Bone marrow (tissue), 2 donors: ENCODE results near the gene NUSAP1.
"Not testable (repeated sequence)": the region's sequence is repeated elsewhere in the genome, so short reads cannot be mapped to it uniquely, and the experiment has no call there.

ENCODE experiments used
- DNase-seq, 2 donors: peaks; one replicate each; lab custom pipeline; 2025; lab: John Stamatoyannopoulos, UW

The NUSAP1 gene, protein sequence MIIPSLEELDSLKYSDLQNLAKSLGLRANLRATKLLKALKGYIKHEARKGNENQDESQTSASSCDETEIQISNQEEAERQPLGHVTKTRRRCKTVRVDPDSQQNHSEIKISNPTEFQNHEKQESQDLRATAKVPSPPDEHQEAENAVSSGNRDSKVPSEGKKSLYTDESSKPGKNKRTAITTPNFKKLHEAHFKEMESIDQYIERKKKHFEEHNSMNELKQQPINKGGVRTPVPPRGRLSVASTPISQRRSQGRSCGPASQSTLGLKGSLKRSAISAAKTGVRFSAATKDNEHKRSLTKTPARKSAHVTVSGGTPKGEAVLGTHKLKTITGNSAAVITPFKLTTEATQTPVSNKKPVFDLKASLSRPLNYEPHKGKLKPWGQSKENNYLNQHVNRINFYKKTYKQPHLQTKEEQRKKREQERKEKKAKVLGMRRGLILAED

DNA sequence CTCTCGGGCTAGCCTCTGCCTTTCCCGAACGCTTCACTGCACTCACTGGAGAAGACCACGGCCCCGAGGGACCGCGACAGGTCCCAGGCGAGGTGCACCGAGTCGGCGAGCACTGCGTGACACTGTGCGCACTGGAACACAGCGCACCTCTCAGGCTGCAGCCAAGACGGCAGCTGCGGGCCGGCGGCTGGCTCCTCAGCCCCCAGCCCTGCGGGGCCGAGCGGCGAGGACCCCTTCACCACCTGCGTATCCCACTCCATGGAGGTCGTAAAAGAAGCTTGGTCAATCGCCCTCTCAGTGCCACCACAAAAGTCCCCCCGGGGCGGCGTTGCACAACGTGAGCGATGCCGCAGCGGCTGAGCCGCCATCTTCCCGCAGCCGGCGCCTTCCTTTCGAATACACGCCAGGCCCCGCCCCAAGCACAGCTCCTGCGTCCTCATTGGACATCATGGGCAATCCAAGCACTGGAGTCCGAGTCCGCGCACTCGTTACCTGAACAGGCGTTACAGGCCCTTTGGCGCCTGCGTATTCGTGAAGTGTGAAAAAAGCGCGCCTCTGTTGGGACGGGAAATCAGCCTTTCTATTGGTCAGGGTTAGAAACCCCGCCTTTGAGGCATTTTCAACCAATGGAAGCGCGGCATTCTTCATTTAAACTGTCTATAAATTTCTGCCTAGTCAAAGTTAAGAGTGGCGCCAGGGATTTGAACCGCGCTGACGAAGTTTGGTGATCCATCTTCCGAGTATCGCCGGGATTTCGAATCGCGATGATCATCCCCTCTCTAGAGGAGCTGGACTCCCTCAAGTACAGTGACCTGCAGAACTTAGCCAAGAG, at the start of gene NUSAP1, which contains the start of gene OIP5:
Gene NUSAP1 (plus strand): TSS at position 688 of the 832 bp plus-strand sequence. CDS start 77 bp downstream, at position 765.
Gene OIP5 (minus strand): TSS at position 398 of the 832 bp plus-strand sequence. CDS start 30 bp downstream, at position 368.
- peak; percentile 75 to 99 for DNase-seq

DNA sequence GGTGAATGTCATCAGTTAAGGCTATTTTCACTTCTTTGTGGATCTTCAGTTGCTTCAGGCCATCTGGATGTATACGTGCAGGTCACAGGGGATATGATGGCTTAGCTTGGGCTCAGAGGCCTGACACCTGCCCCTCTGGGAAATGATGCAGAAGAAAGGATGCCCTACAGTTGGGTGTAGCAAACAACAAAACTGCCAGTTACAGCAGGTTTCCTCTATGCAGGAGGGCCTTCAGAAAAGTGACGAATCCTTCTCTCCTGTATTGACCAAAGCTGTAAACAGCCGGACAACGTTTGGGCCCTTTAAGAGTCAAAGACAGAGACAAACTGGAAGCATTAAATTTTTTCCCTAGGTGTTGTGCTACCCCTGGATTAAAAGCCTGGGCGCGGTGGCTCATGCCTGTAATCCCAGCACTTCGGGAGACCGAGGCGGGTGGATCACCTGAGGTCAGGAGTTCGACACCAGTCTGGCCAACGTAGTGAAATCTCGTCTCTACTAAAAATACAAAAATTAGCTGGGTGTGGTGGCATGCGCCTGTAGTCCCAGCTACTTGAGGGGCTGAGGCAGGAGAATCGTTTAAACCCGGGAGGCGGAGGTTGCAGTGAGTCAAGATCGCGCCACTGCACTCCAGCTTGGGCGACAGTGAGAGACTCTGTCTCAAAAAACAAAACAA, 49.6 kb upstream of the NUSAP1 start:
- not testable (repeated sequence) for DNase-seq

DNA sequence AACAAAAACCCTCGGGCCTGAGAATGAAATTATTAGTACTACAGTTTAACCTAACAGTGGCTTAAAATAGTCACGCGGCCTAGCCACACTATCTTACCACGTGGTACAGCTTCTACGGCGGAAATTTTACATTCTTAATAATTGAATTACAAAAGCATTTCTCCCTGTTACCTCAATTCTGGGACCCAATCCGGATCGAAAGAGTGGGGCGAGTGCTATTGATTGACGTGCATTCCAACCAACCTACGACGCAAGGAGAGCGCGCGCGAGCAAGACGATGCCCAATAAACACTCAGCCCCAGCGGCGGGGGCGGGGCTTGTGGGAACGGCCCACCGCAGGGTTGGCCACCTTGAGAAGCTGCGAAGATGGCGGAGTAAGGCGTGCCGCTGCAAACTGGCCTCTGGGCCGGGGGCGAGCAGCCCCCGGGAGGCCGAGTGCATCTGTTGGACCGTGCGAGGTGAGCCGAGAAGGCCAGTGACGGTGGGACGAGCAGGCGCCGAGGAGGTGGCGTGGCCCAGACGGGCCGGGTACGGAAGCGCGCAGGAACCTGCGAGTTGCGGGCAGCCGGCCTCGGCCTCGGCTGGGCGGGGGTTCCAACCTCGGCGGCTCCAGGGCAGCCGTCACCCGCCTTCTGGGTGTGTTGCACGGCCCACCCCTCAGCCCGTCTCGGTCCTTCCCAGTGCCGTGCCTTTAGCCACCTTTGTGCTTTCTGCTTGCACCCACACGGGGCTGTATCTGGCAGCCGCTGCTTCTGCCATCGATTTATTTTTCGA, 48.8 kb upstream of the NUSAP1 start:
- peak; percentile 75 to 93 for DNase-seq

DNA sequence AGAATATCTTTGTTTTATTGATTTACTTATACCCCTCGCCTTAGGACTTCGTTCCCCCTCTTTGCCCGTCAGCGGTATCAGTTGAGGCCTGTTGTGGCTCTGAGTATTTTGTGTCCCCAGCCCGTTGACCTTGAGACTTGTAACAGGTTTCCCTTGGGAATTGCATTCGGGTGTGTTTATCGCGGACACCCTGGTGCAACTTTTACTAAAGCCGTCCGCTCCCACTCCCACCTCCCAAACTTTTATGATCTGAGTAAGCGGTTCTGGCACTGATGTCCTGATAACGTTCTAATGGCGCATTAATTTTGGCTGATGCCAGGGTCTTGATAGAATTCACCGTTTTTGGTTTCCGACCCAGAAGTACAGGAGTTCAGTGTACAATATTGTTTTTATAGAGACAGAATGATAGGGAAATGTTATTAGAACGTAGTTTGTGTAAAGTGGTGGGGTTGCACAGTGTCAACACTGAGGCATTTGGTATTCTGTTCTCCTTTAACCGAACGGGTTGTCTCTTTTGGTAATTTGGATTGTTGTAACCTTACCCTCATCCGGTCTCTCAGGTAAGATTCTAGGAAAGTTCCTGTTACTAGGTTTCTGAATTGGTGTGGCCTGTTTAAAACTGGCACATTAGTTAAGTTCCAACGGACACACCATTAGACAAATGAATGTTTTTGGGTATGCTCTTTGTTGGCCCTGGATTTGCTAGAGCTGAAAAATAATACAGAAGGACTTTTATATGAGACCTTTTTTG, 48.1 kb upstream of the NUSAP1 start:
- DNase-seq: no peak

- DNase-seq: no peak
These were observed 47.4 kb upstream of the NUSAP1 start for GRCh38 chr15:41285285-41285684.

DNA sequence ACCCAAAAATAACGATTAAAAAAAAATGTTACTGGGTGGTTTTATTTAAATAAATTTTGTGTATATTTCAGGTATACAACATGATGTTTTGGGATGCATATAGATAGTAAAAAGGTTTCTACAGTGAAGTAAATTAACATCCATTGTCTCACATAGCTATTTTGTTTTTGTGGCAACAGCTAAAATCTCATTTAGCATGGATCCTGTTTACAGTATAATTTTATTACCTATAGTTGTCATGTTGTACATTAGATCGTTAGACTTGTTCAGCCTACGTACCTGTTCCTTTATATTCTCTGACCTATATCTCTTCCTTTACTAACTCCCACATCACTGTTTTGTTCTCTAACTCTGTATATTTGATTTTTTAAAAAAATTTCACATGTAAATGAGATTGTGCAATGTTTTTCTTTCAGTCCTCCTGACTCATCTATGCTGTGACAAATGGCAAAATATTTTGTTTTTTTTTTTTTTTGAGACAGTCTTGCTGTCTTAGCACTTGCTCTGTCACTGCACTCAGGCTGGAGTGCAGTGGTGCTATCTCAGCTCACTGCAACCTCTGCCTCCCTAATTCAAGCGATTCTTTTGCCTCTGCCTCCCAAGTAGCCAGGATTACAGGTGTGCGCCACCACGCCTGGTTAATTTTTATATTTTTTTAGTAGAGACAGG, 45.9 kb upstream of the NUSAP1 start:
- DNase-seq: no peak

- DNase-seq: no peak
These were observed 44.2 kb upstream of the NUSAP1 start for GRCh38 chr15:41288464-41288863.

- DNase-seq: no peak
These were observed 42.7 kb upstream of the NUSAP1 start for GRCh38 chr15:41289953-41290352.

GRCh38 chr15:41291065-41291631, 41.5 kb upstream of the NUSAP1 start:
- peak in 1 of 2 donors; percentile 23 for DNase-seq

- no peak for DNase-seq
These were observed 40.2 kb upstream of the NUSAP1 start for GRCh38 chr15:41292521-41292920.

DNA sequence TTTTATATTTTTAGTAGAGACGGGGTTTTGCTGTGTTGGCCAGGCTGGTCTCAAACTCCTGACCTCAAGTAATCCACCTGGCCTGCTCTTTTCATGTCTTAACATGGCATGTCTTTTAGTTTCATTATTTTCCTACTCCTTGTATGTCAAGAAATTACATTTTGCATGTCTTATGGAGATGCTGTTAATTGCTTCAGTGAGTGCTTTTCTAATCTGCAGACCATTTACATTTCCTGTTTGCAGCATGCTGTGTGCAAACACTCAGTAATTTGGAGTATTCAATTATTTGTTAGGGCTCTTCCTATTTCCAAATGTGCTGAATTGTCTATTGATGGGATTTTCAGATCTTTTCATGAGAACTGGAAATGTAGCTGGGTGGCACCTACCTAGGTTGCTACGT, 31.5 kb upstream of the NUSAP1 start:
- not testable (repeated sequence) for DNase-seq

GRCh38 chr15:41301587-41301986, 31.1 kb upstream of the NUSAP1 start:
- no peak for DNase-seq

- DNase-seq: peak in 1 of 2 donors; percentile 30
These were observed 28.4 kb upstream of the NUSAP1 start for GRCh38 chr15:41304149-41304770.

DNA sequence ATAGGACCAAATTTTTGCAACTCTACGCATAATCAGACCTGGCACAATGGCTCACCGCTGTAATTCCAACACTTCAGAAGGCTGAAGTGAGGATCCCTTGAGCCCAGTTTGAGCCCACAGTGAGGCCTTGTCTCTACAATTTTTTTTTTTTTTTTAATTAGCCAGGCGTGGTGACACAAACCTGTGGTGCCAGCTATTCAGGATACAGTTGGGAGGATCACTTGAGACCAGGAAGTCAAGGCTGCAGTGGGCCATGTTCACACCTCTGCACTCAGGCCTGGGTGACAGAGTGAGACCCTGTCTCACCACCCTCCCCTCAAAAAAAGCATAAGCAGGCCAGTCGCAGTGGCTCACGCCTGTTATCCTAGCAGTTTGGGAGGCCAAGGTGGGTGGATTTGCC, 25.0 kb upstream of the NUSAP1 start:
- DNase-seq: no peak

- no peak for DNase-seq
These were observed 23.3 kb upstream of the NUSAP1 start for GRCh38 chr15:41309226-41309905.

DNA sequence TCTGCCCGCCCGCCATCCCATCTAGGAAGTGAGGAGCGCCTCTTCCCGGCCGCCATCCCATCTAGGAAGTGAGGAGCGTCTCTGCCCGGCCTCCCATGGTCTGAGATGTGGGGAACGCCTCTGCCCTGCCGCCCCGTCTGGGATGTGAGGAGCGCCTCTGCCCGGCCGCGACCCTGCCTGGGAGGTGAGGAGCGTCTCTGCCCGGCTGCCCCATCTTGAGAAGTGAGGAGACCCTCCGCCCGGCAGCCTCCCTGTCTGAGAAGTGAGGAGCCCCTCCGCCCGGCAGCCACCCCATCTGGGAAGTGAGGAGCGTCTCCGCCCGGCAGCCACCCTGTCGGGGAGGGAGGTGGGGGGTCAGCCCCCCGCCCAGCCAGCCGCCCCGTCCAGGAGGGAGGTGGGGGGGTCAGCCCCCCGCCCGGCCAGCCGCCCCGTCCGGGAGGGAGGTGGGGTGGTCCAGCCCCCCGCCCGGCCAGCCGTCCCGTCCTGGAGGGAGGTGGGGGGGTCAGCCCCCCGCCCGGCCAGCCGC, 11.8 kb upstream of the NUSAP1 start:
- not testable (repeated sequence) for DNase-seq

- DNase-seq: no peak
These were observed 9.1 kb upstream of the NUSAP1 start for GRCh38 chr15:41323611-41324010.

DNA sequence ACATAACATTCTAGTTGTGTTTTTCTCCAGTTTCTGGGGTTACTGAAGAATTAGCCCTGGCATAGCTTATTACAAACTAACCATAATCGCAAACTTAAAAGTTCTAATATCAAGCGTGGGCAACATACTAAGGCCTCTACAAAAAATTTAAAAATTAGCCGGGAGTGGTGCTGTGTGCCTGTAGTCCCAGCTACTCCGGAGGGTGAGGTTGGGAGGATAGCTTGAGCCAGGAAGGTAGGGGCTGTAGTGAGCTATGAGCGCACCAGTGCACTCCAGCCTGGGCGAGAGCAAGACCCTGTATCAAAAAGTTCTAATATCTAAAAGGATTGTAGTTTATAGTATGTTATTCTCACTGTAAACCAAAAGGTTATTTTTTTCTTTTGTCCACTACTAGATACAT, 1.4 kb upstream of the NUSAP1 start:
- DNase-seq: no peak

DNA sequence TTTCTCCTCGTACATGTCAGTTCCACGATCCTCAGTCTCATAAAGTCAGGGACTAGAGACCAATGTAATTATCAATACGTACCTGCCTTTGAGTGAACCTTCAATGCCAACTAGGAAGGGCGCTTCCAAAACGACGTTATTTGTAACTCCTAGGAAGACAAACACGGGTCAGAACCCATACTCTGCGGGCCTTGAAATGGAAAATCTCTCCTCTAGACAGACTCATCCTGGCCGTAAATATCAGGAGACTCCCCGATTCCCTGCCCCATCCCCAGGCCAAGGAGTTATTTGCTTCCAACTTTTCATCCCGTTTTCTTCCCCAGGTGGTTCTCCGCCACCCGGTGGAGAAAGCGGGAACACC, 868 bp upstream of the NUSAP1 start:
- no peak for DNase-seq
